Measurements from ENCODE around the gene NPAS2.

NPAS2 gene

GRCh38 chr2:100793982-100794381, 26.0 kb upstream of the NPAS2 start:
- DNase-seq (ENCODE audit: low read depth): no peak

GRCh38 chr2:100796499-100797100, 23.3 kb upstream of the NPAS2 start:
- DNase-seq (ENCODE audit: low read depth): no peak

- DNase-seq (ENCODE audit: low read depth): no peak
Measured at GRCh38 chr2:100799686-100800085, 20.3 kb upstream of the NPAS2 start.

GRCh38 chr2:100800915-100801314, 19.0 kb upstream of the NPAS2 start:
- no peak for DNase-seq (ENCODE audit: low read depth)

- DNase-seq (ENCODE audit: low read depth): no peak
Measured at GRCh38 chr2:100801402-100801801, 18.5 kb upstream of the NPAS2 start.

GRCh38 chr2:100802066-100802465, 17.9 kb upstream of the NPAS2 start:
- DNase-seq (ENCODE audit: low read depth): no peak

- DNase-seq (ENCODE audit: low read depth): no peak
Measured at GRCh38 chr2:100803334-100803733, 16.6 kb upstream of the NPAS2 start.

DNA sequence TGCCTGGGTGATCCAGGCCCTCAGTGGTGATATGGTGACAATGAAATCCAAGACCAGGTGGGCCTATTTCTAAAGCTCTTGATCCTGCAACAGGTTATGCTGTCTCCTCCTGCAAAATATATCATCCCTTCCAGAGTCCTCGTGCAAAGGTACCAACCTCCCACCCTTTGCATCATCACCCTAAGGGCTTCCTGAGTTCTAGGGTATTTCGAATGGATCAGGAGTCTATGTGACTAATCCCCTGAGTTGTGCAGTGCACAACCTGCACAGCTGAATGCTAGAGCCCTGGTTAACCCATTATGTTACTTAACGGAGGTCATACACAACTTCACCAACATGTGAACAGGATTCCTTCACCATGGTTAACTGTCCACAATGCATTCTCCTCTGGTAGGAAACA, 13.4 kb upstream of the NPAS2 start:
- DNase-seq (ENCODE audit: low read depth): no peak

DNA sequence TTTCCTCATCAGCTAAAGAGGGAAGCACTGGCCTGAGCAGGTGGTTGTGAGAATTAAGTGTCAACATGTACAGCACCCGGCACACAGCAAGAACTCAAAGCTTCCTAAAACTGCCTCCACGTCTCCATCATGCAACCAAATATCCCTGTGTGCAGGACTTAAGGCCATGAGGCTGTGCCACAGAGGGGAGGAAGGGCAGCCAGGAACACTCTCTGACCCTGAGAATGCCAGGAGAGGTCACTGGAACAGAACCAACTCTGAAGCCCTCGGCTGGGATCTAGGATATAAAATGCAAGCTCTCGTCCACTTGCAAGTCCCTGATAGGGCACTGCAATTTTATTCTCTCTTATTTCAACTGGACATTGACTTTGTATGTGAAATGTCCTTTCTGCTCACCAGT, 12.2 kb upstream of the NPAS2 start:
- DNase-seq (ENCODE audit: low read depth): no peak

DNA sequence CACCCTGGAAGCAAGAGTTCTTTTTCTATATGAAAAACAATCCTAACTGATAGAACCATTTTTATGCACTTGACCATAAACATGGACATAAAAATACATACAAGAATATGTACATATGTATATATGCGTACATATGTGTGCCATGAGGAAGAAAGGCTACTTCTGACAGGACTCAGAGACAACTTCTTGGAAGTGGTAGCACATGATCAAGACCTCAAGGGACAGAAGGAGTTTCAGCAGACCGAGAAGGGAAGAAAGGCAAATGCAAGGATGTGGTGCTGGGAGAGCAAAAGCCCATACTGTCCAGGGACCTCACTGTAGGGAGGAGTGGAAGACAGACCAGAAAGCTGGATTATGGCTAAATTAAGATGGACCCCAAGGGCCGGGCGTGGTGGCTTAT, 11.4 kb upstream of the NPAS2 start:
- DNase-seq (ENCODE audit: low read depth): no peak

DNA sequence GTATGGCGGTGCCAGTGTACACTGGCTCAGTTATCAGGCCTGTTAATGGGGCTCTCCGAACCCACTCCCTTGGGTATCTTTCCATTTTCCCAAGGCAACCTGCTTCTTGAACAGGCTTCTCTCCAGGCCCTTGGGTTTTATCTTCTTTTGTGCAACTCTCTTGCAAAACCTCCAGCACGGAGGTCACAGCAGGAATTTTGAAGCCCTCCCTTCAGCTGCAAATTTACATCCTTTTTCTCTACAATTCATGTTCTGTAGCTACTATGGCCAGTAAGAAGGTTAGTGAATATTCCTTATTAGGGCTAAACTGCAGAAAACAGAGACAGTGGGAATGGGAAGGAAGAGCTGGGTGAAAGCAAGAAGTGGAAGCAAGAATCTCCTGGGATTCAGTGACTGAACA, 10.4 kb upstream of the NPAS2 start:
- DNase-seq (ENCODE audit: low read depth): no peak

- no peak for DNase-seq (ENCODE audit: low read depth)
Measured at GRCh38 chr2:100810603-100811145, 9.3 kb upstream of the NPAS2 start.

DNA sequence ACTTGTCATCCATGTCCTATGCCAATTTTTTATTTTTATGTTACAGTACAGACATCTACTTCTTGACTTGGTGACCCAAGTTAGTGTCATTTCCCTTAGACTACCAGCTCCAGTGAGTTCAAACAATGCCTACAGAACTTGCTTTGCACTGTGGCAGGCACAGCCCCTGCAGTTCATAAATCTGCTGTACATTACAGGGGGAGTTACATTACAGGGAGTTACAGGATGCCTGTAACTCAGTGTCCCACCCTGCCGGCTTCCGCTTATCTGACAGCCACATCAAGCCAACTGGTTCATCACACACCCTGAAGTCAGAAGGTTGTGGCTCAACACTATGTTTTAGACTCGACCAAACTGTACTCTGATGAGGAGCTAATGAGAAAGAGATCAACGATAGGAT, 7.8 kb upstream of the NPAS2 start:
- no peak for DNase-seq (ENCODE audit: low read depth)

GRCh38 chr2:100812573-100812972, 7.4 kb upstream of the NPAS2 start:
- no peak for DNase-seq (ENCODE audit: low read depth)

DNA sequence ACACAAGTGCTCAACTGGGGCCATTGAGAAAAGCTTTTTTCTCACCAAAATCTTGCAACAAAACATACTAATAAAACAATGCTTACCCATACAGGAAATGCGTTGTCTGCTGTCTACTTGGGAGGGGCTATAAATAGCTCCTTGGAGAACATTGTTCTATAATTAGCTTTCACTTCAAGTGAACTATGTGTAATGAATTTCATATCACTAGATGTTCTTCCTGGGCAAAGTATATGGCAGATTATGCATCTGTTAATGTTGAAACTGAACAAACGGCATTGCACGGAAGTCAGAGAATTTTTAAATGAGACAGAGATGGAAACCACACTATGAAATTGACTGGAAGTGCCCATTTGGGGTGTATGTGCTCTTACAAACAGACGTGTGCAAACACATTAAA, 6.4 kb upstream of the NPAS2 start:
- no peak for DNase-seq (ENCODE audit: low read depth)

- no peak for DNase-seq (ENCODE audit: low read depth)
Measured at GRCh38 chr2:100814043-100814442, 5.9 kb upstream of the NPAS2 start.

- no peak for DNase-seq (ENCODE audit: low read depth)
Measured at GRCh38 chr2:100814453-100814852, 5.5 kb upstream of the NPAS2 start.

GRCh38 chr2:100817388-100817985, 2.5 kb upstream of the NPAS2 start:
- DNase-seq (ENCODE audit: low read depth): no peak

GRCh38 chr2:100818003-100818605, 1.8 kb upstream of the NPAS2 start:
- DNase-seq (ENCODE audit: low read depth): no peak

DNA sequence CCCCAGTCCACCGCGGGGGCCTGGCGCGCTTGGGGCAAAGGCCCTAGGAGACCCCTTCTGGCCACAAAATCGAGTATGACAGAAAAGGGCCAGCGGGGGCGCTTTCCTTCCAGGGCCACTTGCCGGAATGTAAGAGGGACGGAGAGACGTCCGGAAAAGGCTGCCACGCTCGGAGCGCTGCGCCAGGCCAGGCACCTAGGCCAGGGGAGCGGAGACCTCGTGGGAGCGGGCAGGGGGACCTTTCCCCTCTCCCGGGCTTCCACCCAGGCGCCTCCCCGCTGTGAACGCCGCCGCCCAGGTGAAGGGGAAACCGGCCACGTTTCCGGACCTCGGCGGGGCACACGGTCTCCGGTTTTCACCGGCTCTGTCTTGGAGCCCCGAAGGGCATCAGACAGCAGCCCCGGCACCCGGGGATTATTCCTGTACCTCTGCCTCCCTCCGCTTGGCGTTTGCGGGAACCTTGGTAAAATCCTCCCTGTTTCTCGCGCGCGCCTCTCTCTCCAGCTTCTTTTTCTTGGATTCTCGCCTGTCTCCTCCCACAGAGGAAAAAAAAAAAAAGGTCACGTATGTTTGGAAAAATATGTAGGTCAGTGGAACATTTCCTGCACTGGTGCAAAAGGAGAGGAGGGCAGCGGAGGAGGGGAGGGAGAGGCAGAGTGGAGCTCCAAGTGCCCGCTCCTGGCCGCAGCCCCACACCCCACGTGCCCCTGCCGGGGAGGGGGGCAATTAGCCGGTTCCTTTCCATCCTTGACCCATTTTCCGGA, 1.2 kb upstream of the NPAS2 start:
- DNase-seq (ENCODE audit: low read depth): no peak

DNA sequence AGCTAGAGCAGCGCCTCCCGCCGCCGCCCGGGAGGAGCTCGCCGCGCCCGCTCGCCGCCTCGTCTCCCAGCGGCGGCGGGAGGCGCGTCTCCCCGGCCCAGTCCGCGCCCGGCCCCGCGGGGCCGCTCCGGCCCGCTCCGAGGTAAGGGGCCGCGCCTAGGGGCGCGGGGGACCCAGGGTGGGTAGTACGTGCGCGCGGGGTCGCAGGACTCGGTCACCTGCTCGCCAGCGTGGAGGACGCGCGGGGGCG, 259 bp downstream of the NPAS2 start:
- no peak for DNase-seq (ENCODE audit: low read depth)

DNA sequence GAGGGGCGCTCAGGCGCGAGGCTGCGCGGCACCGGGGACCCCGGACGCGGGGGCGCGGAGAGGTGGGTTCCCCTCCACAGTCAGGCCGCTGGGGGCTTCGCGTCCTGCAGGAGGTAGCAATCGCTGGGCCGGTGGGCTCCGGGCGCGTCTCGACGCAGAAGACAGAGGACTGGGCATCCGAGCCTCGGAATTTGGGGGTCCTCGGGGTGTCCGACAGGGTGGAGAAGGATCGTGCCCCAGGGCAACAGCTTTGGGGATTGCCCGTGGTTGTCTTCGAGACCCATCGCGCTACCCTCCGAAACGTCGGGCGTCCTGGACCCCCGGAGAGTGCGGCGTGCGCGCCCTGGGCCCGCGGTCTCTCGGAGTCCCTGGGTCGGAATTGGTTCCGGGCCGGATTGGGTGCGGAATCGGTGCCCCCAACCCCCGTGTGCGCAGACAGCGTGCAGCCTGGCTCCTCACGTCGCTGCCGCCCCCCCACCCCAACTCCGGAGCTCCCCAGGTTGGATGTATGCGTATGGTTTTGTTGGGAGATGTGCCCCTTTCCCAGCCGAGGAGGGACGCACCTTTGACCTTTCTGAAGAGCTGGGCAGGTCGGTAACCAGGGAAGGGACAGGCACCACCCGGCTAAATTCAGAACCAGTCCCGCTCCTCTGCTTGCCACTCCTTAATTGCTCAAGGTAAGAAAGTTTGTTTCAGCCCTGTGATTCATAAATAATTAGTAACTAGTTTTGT, 750 bp downstream of the NPAS2 start:
- DNase-seq (ENCODE audit: low read depth): no peak

Data from HS-27A (cell line).